Adrenal gland (tissue), 12 donors: ENCODE measurements around the gene SMURF1. TPM values are rescaled to one million over a fixed set of nuclear protein-coding genes. Genes with fewer than 3 reads are reported as not detected.

Experiments
- DNase-seq, 7 donors: peaks; one replicate each; pipeline ENCODE4 v3.0.0-alpha.2; 2019 to 2020
- H3K27ac ChIP-seq, 5 donors: fragments of 200-600 bp; sonication (generic) in 4 of 5; 1 replicate in 3 of 5; 2 replicates in 2 of 5; pipeline versions ENCODE4 v1.5.1 to v1.8.0; 2016 to 2020; ENCODE audit warnings: mild to moderate bottlenecking in 1 of 5
- H3K27me3 ChIP-seq: fragments of 200-600 bp; 2 replicates; pipeline ENCODE4 v1.8.0; 2021
- H3K36me3 ChIP-seq, 2 donors: fragments of 200-600 bp; replicated peaks in 1 of 2; 1 replicate in 1 of 2; 2 replicates in 1 of 2; pipeline versions ENCODE4 v1.5.1 to v1.8.0; 2018 to 2022
- H3K4me1 ChIP-seq, 2 donors: fragments of 200-600 bp; replicated peaks in 1 of 2; 1 replicate in 1 of 2; 2 replicates in 1 of 2; pipeline versions ENCODE4 v1.5.1 to v1.8.0; 2018 to 2021
- H3K4me3 ChIP-seq, 4 donors: fragments of 200-600 bp; sonication (generic) in 3 of 4; one replicate each; pipeline ENCODE4 v1.5.1; 2016 to 2018
- H3K9me3 ChIP-seq, 3 donors: fragments of 200-600 bp; sonication (generic) in 1 of 3; replicated peaks in 1 of 3; 1 replicate in 2 of 3; 2 replicates in 1 of 3; pipeline versions ENCODE4 v1.5.1 to v1.8.0; 2016 to 2021
- CTCF ChIP-seq, 6 experiments: fragments of 450-650 bp in 4 of 6; fragments of 200-600 bp in 2 of 6; sonication (generic) in 1 of 6; IDR thresholded peaks; 1 replicate in 5 of 6; 2 replicates in 1 of 6; pipeline versions ENCODE4 v1.5.1 to v1.8.0; 2016 to 2021; ENCODE audit warnings: antibody characterized with exemption in 6 of 6, mild to moderate bottlenecking in 2 of 6, moderate library complexity in 1 of 6
- POLR2A ChIP-seq, 2 donors: fragments of 450-650 bp; IDR thresholded peaks; one replicate each; pipeline ENCODE4 v1.6.1; 2017; ENCODE audit warnings: antibody characterized with exemption in 2 of 2, mild to moderate bottlenecking in 2 of 2, moderate library complexity in 1 of 2
- WGBS, 4 donors: extraction: QIAGEN DNeasy Blood & Tissue Kit in 2 of 4; methylation state at CpG; one replicate each; pipeline versions ENCODE4 v1.1.5 to v1.1.7; 2013 to 2017; 5-methylcytosine and 5-hydroxymethylcytosine counted together
- intact Hi-C, 2 donors: fragments of 100-400 bp; cut with DNase I; formaldehyde crosslinking; loops; one replicate each; pipeline versions ENCODE4 v1.14.1 to v1.15.0; 2022 to 2023
- polyA plus RNA-seq, 3 donors: library from polyadenylated mRNA; stranded (reverse); fragments of 200-250 nt in 2 of 3; fragments of 350-450 nt in 1 of 3; fragmentation: Illumina TruSeq in 1 of 3; extraction: RNeasy Lipid Tissue Mini Kit (QIAGEN cat#74804) in 1 of 3; gene quantifications; one replicate each; pipeline ENCODE4 v1.2.3, GENCODE V29; 2013 to 2014
- total RNA-seq, 9 donors: library from RNA; depleted of rRNA in 4 of 9; stranded (reverse); fragments of >200 nt in 4 of 9; fragments of 120-200 nt in 1 of 9; fragmentation: NEBNext Ultra II Directional in 1 of 9; extraction: Animal tissue kit (Norgen Biotek cat#: 25700) in 1 of 9; gene quantifications; one replicate each; pipeline versions ENCODE4 v1.1.0 to v1.2.4, GENCODE V29; 2013 to 2023
- donor health status: healthy with polysubstance abuse.
- donor health status: Bipolar disorder and iron deficiency.
- donor health status: DM: yes; HTN: yes; CAD: no.
- donor health status: DM: no; HTN: no; CAD: no.
- donor health status: DM: no; HTN: no; CAD: no.
- donor health status: DM: yes; HTN: yes; CAD: no.

Gene SMURF1
- total and polyA plus RNA-seq, 12 donors = 8.9 to 40.3 (median 22.3) TPM

- H3K4me3 ChIP-seq = no peak overlapping the region
- no peaks in the 10 kb centered on the region for H3K27me3 ChIP-seq
- H3K36me3 ChIP-seq = peaks cover 0 to 87% of the 10 kb centered on the region in 2 donors
- TF ChIP-seq POLR2A (IDR thresholded peaks at IDR 0.05) (peak in 1 of 2 donors; percentile 39), CTCF (IDR thresholded peaks at IDR 0.05) (peak; percentile 65 to 88 (median 84))
- intact Hi-C loops = loop anchor here in 1 of 2 donors (10.0 kb wide), 1 partner anchor 104 kb away; the partner anchor contains the start of gene SMURF1
- peak overlapping the region in 4 of 5 donors; percentile 53 to 90 (median 69) for H3K27ac ChIP-seq
- peaks cover 0 to 43% of the 10 kb centered on the region in 2 donors for H3K4me1 ChIP-seq
- no peaks in the 10 kb centered on the region for H3K9me3 ChIP-seq
- 58 to 63% (median 61%) methylated on average over 30 to 31 of the region's 31 CpGs for WGBS, 4 donors
- DNase-seq = peak; percentile 88 to 95 (median 93)
Observed at GRCh38 chr7:99040104-99040958, 103.6 kb downstream of the SMURF1 start.

- 82 to 86% (median 86%) methylated on average over 8 of the region's 8 CpGs for WGBS, 4 donors
- intact Hi-C loops = loop anchor here (2.0 to 5.0 kb wide), 3 partner anchors 103 to 273 kb away; partner anchors contain the start of gene SMURF1 (in 1 of the 2)
- TF ChIP-seq CTCF (IDR thresholded peaks at IDR 0.05) = no peak
- no peak for TF ChIP-seq POLR2A (IDR thresholded peaks at IDR 0.05)
- Histone ChIP-seq H3K9me3 (no peaks in the 10 kb centered on the region), H3K27ac (no peak overlapping the region), H3K36me3 (peaks cover 0 to 87% of the 10 kb centered on the region in 2 donors), H3K4me1 (peaks cover 0 to 43% of the 10 kb centered on the region in 2 donors), H3K27me3 (no peaks in the 10 kb centered on the region), H3K4me3 (no peak overlapping the region)
- DNase-seq = peak in 1 of 7 donors; percentile 49
Observed at GRCh38 chr7:99039384-99039891, 104.5 kb downstream of the SMURF1 start.

GRCh38 chr7:99038086-99038855 lies 105.6 kb downstream of the SMURF1 start:
- H3K27ac ChIP-seq = peak overlapping the region in 1 of 5 donors; percentile 23
- H3K4me1 ChIP-seq = peaks cover 0 to 40% of the 10 kb centered on the region in 2 donors
- H3K27me3 ChIP-seq = no peaks in the 10 kb centered on the region
- DNase-seq = peak in 2 of 7 donors; percentile 14 to 51
- H3K4me3 ChIP-seq = no peak overlapping the region
- H3K36me3 ChIP-seq = peaks cover 0 to 88% of the 10 kb centered on the region in 2 donors
- TF ChIP-seq CTCF (IDR thresholded peaks at IDR 0.05) = no peak
- no peak for TF ChIP-seq POLR2A (IDR thresholded peaks at IDR 0.05)
- 91 to 94% (median 93%) methylated on average over 23 to 25 of the region's 25 CpGs for WGBS, 4 donors
- intact Hi-C loops = loop anchor here (2.0 to 5.0 kb wide), 3 partner anchors 104 to 275 kb away; partner anchors contain the start of gene SMURF1 (in 1 of the 2)
- H3K9me3 ChIP-seq = no peaks in the 10 kb centered on the region
